K562 (cell line): ENCODE measurements around the gene MFAP2. TPM values are rescaled to one million over a fixed set of nuclear protein-coding genes. Genes with fewer than 3 reads are reported as not detected.

ENCODE experiments used
- CBFA2T2 ChIP-seq: fragments of 450-650 bp; conservative IDR thresholded peaks from 2 replicates; pipeline ENCODE4 v1.6.1; 2017; ENCODE audit warnings: mild to moderate bottlenecking
- CBFB ChIP-seq: sonication (generic); formaldehyde crosslinking; IDR thresholded peaks from 2 replicates; pipeline ENCODE4 v1.4.0; 2020; ENCODE audit warnings: mild to moderate bottlenecking, missing genetic modification reagents
- ESRRA ChIP-seq: fragments of 450-650 bp; IDR thresholded peaks from 2 replicates; pipeline ENCODE4 v1.6.1; 2014; ENCODE audit warnings: low read depth, mild to moderate bottlenecking, moderate library complexity, borderline replicate concordance
- MAFK ChIP-seq: IDR thresholded peaks from 2 replicates; pipeline ENCODE4 v1.6.1; 2011; ENCODE audit warnings: low read length, improper control_type of control experiment
- MAZ ChIP-seq, 2 experiments: fragments of 450-650 bp in 1 of 2; sonication (generic) in 1 of 2; formaldehyde crosslinking; IDR thresholded peaks in 1 of 2; conservative IDR thresholded peaks in 1 of 2; 2 replicates each; pipeline versions ENCODE4 v1.4.0 to v1.5.0; 2020; ENCODE audit warnings: mild to moderate bottlenecking in 1 of 2, missing genetic modification reagents in 1 of 2
- NFRKB ChIP-seq: fragments of 450-650 bp; IDR thresholded peaks from 2 replicates; pipeline ENCODE4 v1.6.1; 2016; ENCODE audit warnings: low read depth
- PHF20 ChIP-seq: fragments of 450-650 bp; IDR thresholded peaks from 2 replicates; pipeline ENCODE4 v1.6.1; 2018; ENCODE audit not compliant: partially characterized antibody
- PYGO2 ChIP-seq: fragments of 450-650 bp; IDR thresholded peaks from 2 replicates; pipeline ENCODE4 v1.6.1; 2016; ENCODE audit warnings: mild to moderate bottlenecking, missing genetic modification characterization, moderate library complexity, missing compliant biosample characterization
- RBM25 ChIP-seq: fragments of 200-400 bp; formaldehyde crosslinking; IDR thresholded peaks from 2 replicates; pipeline ENCODE4 v1.6.1; 2018; ENCODE audit warnings: low read length, low read depth, moderate library complexity; ENCODE audit not compliant: severe bottlenecking
- RFX5 ChIP-seq: IDR thresholded peaks from 2 replicates; pipeline ENCODE4 v1.6.1; 2011; ENCODE audit warnings: low read depth, mild to moderate bottlenecking, improper control_type of control experiment, low read length
- SRSF7 ChIP-seq: fragments of 200-400 bp; formaldehyde crosslinking; optimal IDR thresholded peaks from 2 replicates; pipeline ENCODE3; 2017; ENCODE audit warnings: mild to moderate bottlenecking, low read depth, low read length
- ZFP1 ChIP-seq: fragments of 450-650 bp; formaldehyde crosslinking; IDR thresholded peaks from 2 replicates; pipeline ENCODE4 v1.4.0; 2020; ENCODE audit warnings: mild to moderate bottlenecking, mixed read lengths
- ZNF197 ChIP-seq: fragments of 200-800 bp; sonication (Bioruptor generic); IDR thresholded peaks from 2 replicates; pipeline ENCODE4 v1.6.1; 2016; ENCODE audit warnings: low read depth, missing genetic modification characterization, missing compliant biosample characterization
- ZNF551 ChIP-seq: fragments of 250-450 bp; sonication (Bioruptor Pico); IDR thresholded peaks from 2 replicates; pipeline ENCODE4 v1.5.0; 2021; ENCODE audit warnings: mild to moderate bottlenecking, moderate library complexity
- ZNF561 ChIP-seq: fragments of 450-650 bp; formaldehyde crosslinking; conservative IDR thresholded peaks from 2 replicates; pipeline ENCODE4 v1.4.0; 2020; ENCODE audit warnings: mild to moderate bottlenecking, moderate library complexity
- ZNF695 ChIP-seq: fragments of 450-650 bp; formaldehyde crosslinking; IDR thresholded peaks from 2 replicates; pipeline ENCODE4 v1.4.0; 2020; ENCODE audit warnings: mild to moderate bottlenecking, moderate library complexity
- ZNF696 ChIP-seq: fragments of 250-450 bp; sonication (Bioruptor Pico); conservative IDR thresholded peaks from 2 replicates; pipeline ENCODE4 v1.4.0; 2020; ENCODE audit warnings: mild to moderate bottlenecking, moderate library complexity
- polyA plus RNA-seq, 8 experiments: library from polyadenylated mRNA; depleted of rRNA in 4 of 8; stranded (reverse) in 5 of 8; unstranded in 3 of 8; fragments of >200 nt; fragmentation: Nextera tagmentation in 2 of 8; fragmentation: Illumina TruSeq in 1 of 8; extraction: Ambion mirVana in 2 of 8; extraction: Trizol in 1 of 8; gene quantifications; 2 replicates each; pipeline versions ENCODE4 v1.2.1 to v1.2.3, GENCODE V29; 2011 to 2014; ENCODE audit warnings: inconsistent platforms in 1 of 8, missing spikeins in 1 of 8
- total RNA-seq, 7 experiments: library from RNA; depleted of rRNA in 6 of 7; stranded (reverse); fragments of >200 nt in 6 of 7; fragmentation: Illumina TruSeq in 2 of 7; extraction: Trizol in 2 of 7; gene quantifications; 2 replicates each; pipeline versions ENCODE4 v1.2.1 to v1.2.3, GENCODE V29; 2011 to 2021; ENCODE audit warnings: low replicate concordance in 1 of 7
- TF ChIP-seq, protein P1 (sequence below): sonication (generic); formaldehyde crosslinking; IDR thresholded peaks from 2 replicates; pipeline ENCODE4 v1.8.0; 2022; ENCODE audit warnings: missing genetic modification reagents, mild to moderate bottlenecking, borderline replicate concordance

Gene MFAP2
- total and polyA plus RNA-seq, 9 of the 15 experiments (the other 6 are each of a cell fraction or from before 2014, with no cell fraction given): not detected

GRCh38 chr1:17013491-17014320 is 33.3 kb upstream of the MFAP2 start (continued):
- no peak for TF ChIP-seq ZNF197
- no peak for TF ChIP-seq MAFK
- TF ChIP-seq ZNF551 (CRISPR knock-in tag): no peak
- TF ChIP-seq, protein P1, sequence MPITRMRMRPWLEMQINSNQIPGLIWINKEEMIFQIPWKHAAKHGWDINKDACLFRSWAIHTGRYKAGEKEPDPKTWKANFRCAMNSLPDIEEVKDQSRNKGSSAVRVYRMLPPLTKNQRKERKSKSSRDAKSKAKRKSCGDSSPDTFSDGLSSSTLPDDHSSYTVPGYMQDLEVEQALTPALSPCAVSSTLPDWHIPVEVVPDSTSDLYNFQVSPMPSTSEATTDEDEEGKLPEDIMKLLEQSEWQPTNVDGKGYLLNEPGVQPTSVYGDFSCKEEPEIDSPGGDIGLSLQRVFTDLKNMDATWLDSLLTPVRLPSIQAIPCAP (CRISPR knock-in tag): no peak
- peak; percentile 69 for TF ChIP-seq CBFA2T2
- peak; percentile 72; the same call in 1 of the 2 replicates for TF ChIP-seq ESRRA
- no peak for TF ChIP-seq ZNF695 (CRISPR knock-in tag)
- no peak for TF ChIP-seq ZFP1 (CRISPR knock-in tag)
- no peak for TF ChIP-seq ZNF696 (CRISPR knock-in tag)
- TF ChIP-seq CBFB (CRISPR knock-in tag): no peak
- 0 out of 4 replicates have a peak, but pooled peaks of 1 of the 2 experiments have one; percentile 21 for TF ChIP-seq MAZ (CRISPR knock-in tag; conservative IDR thresholded peaks at IDR 0.05 in 1 of 2, IDR thresholded peaks at IDR 0.05 in 1 of 2)
- TF ChIP-seq PYGO2 (tag): no peak
- TF ChIP-seq SRSF7: no peak
- TF ChIP-seq RBM25: no peak
- TF ChIP-seq NFRKB: no peak
- no peak for TF ChIP-seq ZNF561 (CRISPR knock-in tag)
- TF ChIP-seq RFX5: no peak
- TF ChIP-seq PHF20: no peak
